H9 (cell line): Measurements from ENCODE around the gene FNDC3B. TPM values are rescaled to one million over a fixed set of nuclear protein-coding genes. Genes with fewer than 3 reads are reported as not detected.

Source experiments
- DNase-seq: peaks from one replicate; pipeline ENCODE4 v3.0.0-alpha.2; 2017
- H2AFZ ChIP-seq: one replicate; pipeline ENCODE4 v1.6.1; 2013; ENCODE audit warnings: mild to moderate bottlenecking, low read length, control low read depth, moderate library complexity
- H2AK5ac ChIP-seq: 2 replicates; pipeline ENCODE4 v1.6.1; 2013; ENCODE audit warnings: low read length, control low read depth, mixed read lengths; ENCODE audit not compliant: insufficient read length
- H2BK120ac ChIP-seq: one replicate; pipeline ENCODE4 v1.6.1; 2013; ENCODE audit warnings: low read depth, mild to moderate bottlenecking, low read length, control low read depth, inconsistent platforms; ENCODE audit not compliant: poor library complexity, severe bottlenecking
- H2BK12ac ChIP-seq: 2 replicates; pipeline ENCODE4 v1.6.1; 2013; ENCODE audit warnings: low read length, control low read depth, mixed read lengths, low read depth; ENCODE audit not compliant: insufficient read length
- H2BK15ac ChIP-seq: 2 replicates; pipeline ENCODE4 v1.6.1; 2013; ENCODE audit warnings: low read depth, low read length, control low read depth
- H2BK20ac ChIP-seq: one replicate; pipeline ENCODE4 v1.6.1; 2013; ENCODE audit warnings: low read depth, mild to moderate bottlenecking, low read length, control low read depth, inconsistent platforms; ENCODE audit not compliant: poor library complexity, severe bottlenecking
- H2BK5ac ChIP-seq: 2 replicates; pipeline ENCODE4 v1.6.1; 2013; ENCODE audit warnings: low read length, control low read depth, mixed read lengths; ENCODE audit not compliant: insufficient read length
- H3K14ac ChIP-seq: 2 replicates; pipeline ENCODE4 v1.6.1; 2013; ENCODE audit warnings: low read length, control low read depth; ENCODE audit not compliant: insufficient read depth
- H3K18ac ChIP-seq: 2 replicates; pipeline ENCODE4 v1.6.1; 2013; ENCODE audit warnings: low read depth, mild to moderate bottlenecking, mixed read lengths, low read length, control low read depth; ENCODE audit not compliant: insufficient read length
- H3K23ac ChIP-seq: 2 replicates; pipeline ENCODE4 v1.6.1; 2013; ENCODE audit warnings: low read length, control low read depth, mixed read lengths, low read depth; ENCODE audit not compliant: insufficient read length
- H3K23me2 ChIP-seq: 2 replicates; pipeline ENCODE4 v1.6.1; 2013; ENCODE audit warnings: low read depth, mild to moderate bottlenecking, mixed read lengths, low read length, control low read depth; ENCODE audit not compliant: insufficient read length, poor library complexity, severe bottlenecking
- H3K27ac ChIP-seq: 2 replicates; pipeline ENCODE4 v1.5.1; 2013; ENCODE audit warnings: low read length, control low read depth, mixed read lengths, low read depth; ENCODE audit not compliant: insufficient read length
- H3K27me3 ChIP-seq: 2 replicates; pipeline ENCODE4 v1.6.1; 2013; ENCODE audit warnings: low read length, control low read depth, inconsistent platforms; ENCODE audit not compliant: insufficient read depth
- H3K4ac ChIP-seq: 2 replicates; pipeline ENCODE4 v1.6.1; 2013; ENCODE audit warnings: low read depth, mild to moderate bottlenecking, control low read depth, inconsistent platforms, low read length, moderate library complexity
- H3K4me1 ChIP-seq: 2 replicates; pipeline ENCODE4 v1.6.1; 2013; ENCODE audit warnings: low read length, control low read depth, inconsistent platforms; ENCODE audit not compliant: insufficient read depth
- H3K4me2 ChIP-seq: 2 replicates; pipeline ENCODE4 v1.6.1; 2013; ENCODE audit warnings: low read length, control low read depth, mixed read lengths; ENCODE audit not compliant: insufficient read length, insufficient read depth
- H3K56ac ChIP-seq: 2 replicates; pipeline ENCODE4 v1.6.1; 2013; ENCODE audit warnings: low read depth, mild to moderate bottlenecking, mixed read lengths, low read length, control low read depth; ENCODE audit not compliant: insufficient read length
- H3K79me1 ChIP-seq: 2 replicates; pipeline ENCODE4 v1.6.1; 2013; ENCODE audit warnings: low read depth, mild to moderate bottlenecking, moderate library complexity, low read length, control low read depth, inconsistent platforms; ENCODE audit not compliant: insufficient read depth, poor library complexity, severe bottlenecking
- H3K79me2 ChIP-seq: 2 replicates; pipeline ENCODE4 v1.6.1; 2013; ENCODE audit warnings: low read length, control low read depth, inconsistent platforms; ENCODE audit not compliant: insufficient read depth
- H3K9ac ChIP-seq: 2 replicates; pipeline ENCODE4 v1.6.1; 2013; ENCODE audit warnings: low read length, control low read depth, mixed read lengths; ENCODE audit not compliant: insufficient read length; ENCODE audit errors: extremely low read depth
- H3K9me3 ChIP-seq: one replicate; pipeline ENCODE4 v1.6.1; 2013; ENCODE audit warnings: low read depth, low read length, inconsistent platforms; ENCODE audit not compliant: control insufficient read depth
- H3T11ph ChIP-seq: one replicate; pipeline ENCODE4 v1.6.1; 2013; ENCODE audit warnings: mild to moderate bottlenecking, low read length, control low read depth, inconsistent platforms
- H4K20me1 ChIP-seq: one replicate; pipeline ENCODE4 v1.6.1; 2013; ENCODE audit not compliant: control insufficient read depth, insufficient read length, insufficient read depth
- H4K5ac ChIP-seq: 2 replicates; pipeline ENCODE4 v1.6.1; 2013; ENCODE audit warnings: low read depth, mild to moderate bottlenecking, mixed read lengths, low read length, control low read depth; ENCODE audit not compliant: insufficient read length
- H4K8ac ChIP-seq: replicated peaks from 2 replicates; pipeline ENCODE4 v1.6.1; 2013; ENCODE audit warnings: low read length, control low read depth, mixed read lengths, low read depth; ENCODE audit not compliant: insufficient read length
- H4K91ac ChIP-seq: 2 replicates; pipeline ENCODE4 v1.6.1; 2013; ENCODE audit warnings: low read depth, mild to moderate bottlenecking, moderate library complexity, mixed read lengths, low read length, control low read depth; ENCODE audit not compliant: insufficient read length
- H3K27ac Mint-ChIP-seq, 3 experiments: 2 replicates in 2 of 3; 3 replicates in 1 of 3; pipeline ENCODE4 v1.8.0; 2020 to 2021; ENCODE audit warnings: mixed read lengths in 3 of 3, mild to moderate bottlenecking in 1 of 3, moderate library complexity in 1 of 3
- H3K27me3 Mint-ChIP-seq: 2 replicates; pipeline ENCODE4 v1.8.0; 2021; ENCODE audit warnings: low read depth, mild to moderate bottlenecking, moderate library complexity, mixed read lengths
- H3K36me3 Mint-ChIP-seq, 3 experiments: 2 replicates in 2 of 3; 3 replicates in 1 of 3; pipeline ENCODE4 v1.8.0; 2020 to 2021; ENCODE audit warnings: low read depth in 3 of 3, mixed read lengths in 3 of 3; ENCODE audit not compliant: insufficient read depth in 1 of 3
- H3K4me1 Mint-ChIP-seq, 2 experiments: 2 replicates each; pipeline ENCODE4 v1.8.0; 2020; ENCODE audit warnings: mixed read lengths in 2 of 2
- H3K4me3 Mint-ChIP-seq, 2 experiments: 2 replicates in 1 of 2; 3 replicates in 1 of 2; pipeline ENCODE4 v1.8.0; 2020 to 2021; ENCODE audit warnings: mild to moderate bottlenecking in 2 of 2, mixed read lengths in 2 of 2, moderate library complexity in 1 of 2
- H3K9me3 Mint-ChIP-seq, 2 experiments: 2 replicates in 1 of 2; 3 replicates in 1 of 2; pipeline ENCODE4 v1.8.0; 2020; ENCODE audit warnings: mild to moderate bottlenecking in 2 of 2, mixed read lengths in 2 of 2, moderate library complexity in 1 of 2
- CTCF ChIP-seq: fragments of 200-600 bp; sonication (generic); conservative IDR thresholded peaks from 3 replicates; pipeline ENCODE4 v1.8.0; 2021; ENCODE audit warnings: antibody characterized with exemption, mild to moderate bottlenecking
- WGBS: extraction: QIAGEN DNeasy Blood & Tissue Kit; methylation state at CpG from one replicate; pipeline ENCODE4 v1.1.7; 2013; ENCODE audit warnings: missing lambda C conversion rate, low lambda C conversion rate, mixed read lengths; ENCODE audit not compliant: insufficient read length; ENCODE audit errors: extremely low coverage; 5-methylcytosine and 5-hydroxymethylcytosine counted together
- total RNA-seq: library from RNA; stranded (reverse); gene quantifications from 2 replicates; pipeline ENCODE4 v1.2.1, GENCODE V29; 2021

Gene FNDC3B
- total RNA-seq, 1 experiment from 2014 or later = 43.8 TPM

GRCh38 chr3:172192830-172193415 is 153.5 kb downstream of the FNDC3B start:
- no peak overlapping the region for H4K5ac ChIP-seq
- TF ChIP-seq CTCF = no peak
- no peaks in the 10 kb centered on the region for H3K4me1 ChIP-seq
- no peaks in the 10 kb centered on the region for H3K9me3 ChIP-seq
- peaks cover 4 to 7% (median 4%) of the 10 kb centered on the region in 3 experiments; a peak in 5 of 7 replicates for H3K36me3 Mint-ChIP-seq
- no peaks in the 10 kb centered on the region for H3K79me1 ChIP-seq
- DNase-seq = no peak
- H3K9ac ChIP-seq = no peak overlapping the region
- no peak overlapping the region for H3K23ac ChIP-seq
- H3K4me1 Mint-ChIP-seq = peaks cover 13 to 18% of the 10 kb centered on the region in 2 experiments
- no peak overlapping the region for H3K56ac ChIP-seq
- H3K79me2 ChIP-seq = no peaks in the 10 kb centered on the region
- no peak overlapping the region for H3K27ac Mint-ChIP-seq
- H2BK5ac ChIP-seq = no peak overlapping the region
- H3K23me2 ChIP-seq = no peaks in the 10 kb centered on the region
- H2BK20ac ChIP-seq = no peak overlapping the region
- no peak overlapping the region for H2AFZ ChIP-seq
- no peak overlapping the region for H3K18ac ChIP-seq
- H3K4ac ChIP-seq = no peak overlapping the region
- H4K8ac ChIP-seq = no peak overlapping the region
- no peak overlapping the region for H3K4me3 Mint-ChIP-seq
- no peak overlapping the region for H2BK12ac ChIP-seq
- no CpG with 5 or more reads among the region's 3 CpGs for WGBS
- 0 out of 5 replicates have a peak, but pooled peaks cover 0 to 4% of the 10 kb centered on the region in 2 experiments for H3K9me3 Mint-ChIP-seq
- no peaks in the 10 kb centered on the region for H3K27me3 Mint-ChIP-seq
- H3K27ac ChIP-seq = no peak overlapping the region
- no peak overlapping the region for H2BK15ac ChIP-seq
- no peak overlapping the region for H3K14ac ChIP-seq
- H4K20me1 ChIP-seq = no peaks in the 10 kb centered on the region
- no peak overlapping the region for H3T11ph ChIP-seq
- no peak overlapping the region for H2BK120ac ChIP-seq
- H2AK5ac ChIP-seq = no peak overlapping the region
- H3K4me2 ChIP-seq = no peak overlapping the region
- H3K27me3 ChIP-seq = no peaks in the 10 kb centered on the region
- no peak overlapping the region for H4K91ac ChIP-seq
